ENCODE measurements around the gene PLEKHS1. TPM values are rescaled to one million over a fixed set of nuclear protein-coding genes. Genes with fewer than 3 reads are reported as not detected.

PLEKHS1 gene
- total RNA-seq, 1 donor from 2014 or later, result not detected

Other genes with a start within 250 kb of the PLEKHS1 start
- not detected in 2 replicates for gene HABP2, start 198.6 kb upstream of the PLEKHS1 start, total RNA-seq
- not detected in 2 replicates for gene NRAP, start 87.6 kb upstream of the PLEKHS1 start, total RNA-seq
- 10.0 and 12.8 TPM in 2 replicates for gene CASP7, start 71.8 kb upstream of the PLEKHS1 start, total RNA-seq
- gene DCLRE1A, start 102.4 kb downstream of the PLEKHS1 start, total RNA-seq, result 6.8 and 9.2 TPM in 2 replicates
- gene NHLRC2, start 103.0 kb downstream of the PLEKHS1 start, total RNA-seq, result 9.5 and 13.4 TPM in 2 replicates